GM12864 (cell line): ENCODE measurements around the gene ABCB1.
A peak's percentile ranks its signal among the peaks of the same experiment; 100 is the strongest.

Experiments used
- DNase-seq: peaks from one replicate; pipeline ENCODE4 v3.0.0-alpha.2; 2011; ENCODE audit warnings: low read depth
- H3K4me3 ChIP-seq: 2 replicates; pipeline ENCODE4 v1.5.1; 2011; ENCODE audit warnings: mild to moderate bottlenecking, low read depth, low read length, control low read depth
- TF ChIP-seq, protein P1 (sequence below): IDR thresholded peaks from 2 replicates; pipeline ENCODE4 v1.5.1; 2011; ENCODE audit warnings: low read depth, mild to moderate bottlenecking, moderate library complexity, low read length, control low read depth, inconsistent platforms; ENCODE audit errors: missing control alignments

ABCB1 gene

DNA sequence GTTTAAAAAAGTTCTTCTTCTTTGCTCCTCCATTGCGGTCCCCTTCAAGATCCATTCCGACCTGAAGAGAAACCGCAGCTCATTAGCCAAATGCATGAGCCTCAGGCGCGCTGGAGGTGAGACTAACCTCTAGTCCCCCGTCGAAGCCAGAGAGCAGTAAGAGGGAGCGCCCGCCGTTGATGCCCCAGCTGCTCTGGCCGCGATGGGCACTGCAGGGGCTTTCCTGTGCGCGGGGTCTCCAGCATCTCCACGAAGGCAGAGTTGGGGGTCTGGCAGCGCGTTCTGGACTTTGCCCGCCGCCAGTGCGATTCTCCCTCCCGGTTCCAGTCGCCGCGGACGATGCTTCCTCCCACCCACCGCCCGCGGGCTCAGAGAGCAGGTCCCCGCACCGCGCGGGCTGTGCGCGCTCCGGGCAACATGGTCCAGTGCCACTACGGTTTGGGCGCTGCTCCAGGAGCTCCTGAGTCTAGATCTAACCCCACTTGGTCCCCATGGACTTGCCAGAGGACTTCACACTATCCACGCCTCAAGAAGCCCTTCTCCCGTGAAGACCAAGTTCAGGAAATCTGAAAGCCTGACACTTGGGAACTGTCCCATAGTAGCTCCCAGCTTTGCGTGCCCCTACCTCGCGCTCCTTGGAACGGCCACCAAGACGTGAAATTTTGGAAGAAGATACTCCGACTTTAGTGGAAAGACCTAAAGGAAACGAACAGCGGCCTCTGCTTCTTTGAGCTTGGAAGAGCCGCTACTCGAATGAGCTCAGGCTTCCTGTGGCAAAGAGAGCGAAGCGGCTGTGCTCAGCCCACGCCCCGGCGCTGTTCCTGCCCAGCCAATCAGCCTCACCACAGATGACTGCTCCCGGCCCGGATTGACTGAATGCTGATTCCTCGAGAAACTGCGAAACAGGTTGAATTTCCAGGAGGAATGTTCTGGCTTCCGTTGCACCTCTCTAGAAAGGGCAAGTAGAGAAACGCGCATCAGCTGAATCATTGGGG lies at the start of gene ABCB1:
Gene ABCB1, minus strand, starts transcription at position 755 of the 995 bp plus-strand sequence. Its CDS starts 700 bp downstream, at position 55.
- peak within 1 kb of the TSS; percentile 55 for H3K4me3 ChIP-seq
- no peak for DNase-seq
- TF ChIP-seq, protein P1, sequence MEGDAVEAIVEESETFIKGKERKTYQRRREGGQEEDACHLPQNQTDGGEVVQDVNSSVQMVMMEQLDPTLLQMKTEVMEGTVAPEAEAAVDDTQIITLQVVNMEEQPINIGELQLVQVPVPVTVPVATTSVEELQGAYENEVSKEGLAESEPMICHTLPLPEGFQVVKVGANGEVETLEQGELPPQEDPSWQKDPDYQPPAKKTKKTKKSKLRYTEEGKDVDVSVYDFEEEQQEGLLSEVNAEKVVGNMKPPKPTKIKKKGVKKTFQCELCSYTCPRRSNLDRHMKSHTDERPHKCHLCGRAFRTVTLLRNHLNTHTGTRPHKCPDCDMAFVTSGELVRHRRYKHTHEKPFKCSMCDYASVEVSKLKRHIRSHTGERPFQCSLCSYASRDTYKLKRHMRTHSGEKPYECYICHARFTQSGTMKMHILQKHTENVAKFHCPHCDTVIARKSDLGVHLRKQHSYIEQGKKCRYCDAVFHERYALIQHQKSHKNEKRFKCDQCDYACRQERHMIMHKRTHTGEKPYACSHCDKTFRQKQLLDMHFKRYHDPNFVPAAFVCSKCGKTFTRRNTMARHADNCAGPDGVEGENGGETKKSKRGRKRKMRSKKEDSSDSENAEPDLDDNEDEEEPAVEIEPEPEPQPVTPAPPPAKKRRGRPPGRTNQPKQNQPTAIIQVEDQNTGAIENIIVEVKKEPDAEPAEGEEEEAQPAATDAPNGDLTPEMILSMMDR = no peak

DNA sequence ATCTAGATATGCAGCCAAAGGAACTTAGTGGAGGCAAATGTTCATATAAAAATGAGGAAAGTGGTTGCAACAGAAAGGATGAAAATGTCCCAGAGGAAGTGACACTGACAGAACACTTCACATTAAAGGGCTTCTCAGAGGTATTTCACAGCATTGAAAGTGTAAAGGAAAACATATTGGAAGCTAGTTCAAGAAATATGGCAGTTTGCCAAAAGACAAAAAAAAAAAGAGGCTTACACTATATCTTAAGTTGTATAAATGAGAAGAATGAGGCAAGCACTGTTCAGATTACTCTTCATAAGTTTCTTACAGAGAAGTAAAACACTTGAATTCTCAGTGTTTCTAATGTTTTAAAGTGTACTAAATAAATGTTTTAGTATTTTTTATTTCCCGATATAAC lies 47.6 kb upstream of the ABCB1 start:
- H3K4me3 ChIP-seq = no peak overlapping the region
- no peak for DNase-seq
- TF ChIP-seq, protein P1 = no peak

DNA sequence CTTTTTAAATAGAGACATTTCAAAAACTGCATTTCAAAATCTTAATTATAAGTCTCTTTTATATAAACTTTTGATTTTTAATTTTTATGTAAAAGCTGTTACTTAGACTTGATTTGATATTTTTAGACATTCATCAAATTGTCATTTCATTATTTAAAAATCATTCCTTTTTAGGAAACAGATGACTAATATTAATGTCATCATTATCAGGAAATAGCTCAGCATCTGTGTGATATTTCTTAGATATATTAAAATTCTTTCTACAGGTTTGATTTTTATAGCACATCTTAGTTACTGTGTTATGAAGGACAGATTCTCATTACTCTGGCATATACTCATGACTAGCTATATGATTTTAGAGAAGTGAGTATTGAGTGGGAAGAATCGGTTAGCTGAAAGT lies 44.8 kb upstream of the ABCB1 start:
- no peak for DNase-seq
- no peak overlapping the region for H3K4me3 ChIP-seq
- TF ChIP-seq, protein P1 = no peak

DNA sequence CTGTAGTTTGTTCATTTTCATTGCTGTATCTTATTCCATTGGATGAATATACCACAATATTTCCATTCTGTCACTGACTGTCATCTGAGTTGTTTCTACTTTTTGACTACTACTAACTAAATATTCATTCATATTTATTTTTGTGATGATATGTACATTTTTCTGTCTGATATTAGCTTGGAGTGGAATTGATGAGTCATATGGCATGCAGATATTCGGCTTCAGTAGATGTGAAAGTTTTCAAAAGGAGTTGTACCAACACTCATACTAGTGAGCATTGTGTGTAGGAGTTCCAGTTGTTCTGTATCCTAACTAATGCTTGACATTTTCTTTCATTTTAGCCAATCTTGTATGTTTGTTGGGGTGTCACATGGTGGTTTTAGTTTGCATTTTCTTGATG lies 35.2 kb upstream of the ABCB1 start:
- no peak overlapping the region for H3K4me3 ChIP-seq
- TF ChIP-seq, protein P1 = no peak
- no peak for DNase-seq

DNA sequence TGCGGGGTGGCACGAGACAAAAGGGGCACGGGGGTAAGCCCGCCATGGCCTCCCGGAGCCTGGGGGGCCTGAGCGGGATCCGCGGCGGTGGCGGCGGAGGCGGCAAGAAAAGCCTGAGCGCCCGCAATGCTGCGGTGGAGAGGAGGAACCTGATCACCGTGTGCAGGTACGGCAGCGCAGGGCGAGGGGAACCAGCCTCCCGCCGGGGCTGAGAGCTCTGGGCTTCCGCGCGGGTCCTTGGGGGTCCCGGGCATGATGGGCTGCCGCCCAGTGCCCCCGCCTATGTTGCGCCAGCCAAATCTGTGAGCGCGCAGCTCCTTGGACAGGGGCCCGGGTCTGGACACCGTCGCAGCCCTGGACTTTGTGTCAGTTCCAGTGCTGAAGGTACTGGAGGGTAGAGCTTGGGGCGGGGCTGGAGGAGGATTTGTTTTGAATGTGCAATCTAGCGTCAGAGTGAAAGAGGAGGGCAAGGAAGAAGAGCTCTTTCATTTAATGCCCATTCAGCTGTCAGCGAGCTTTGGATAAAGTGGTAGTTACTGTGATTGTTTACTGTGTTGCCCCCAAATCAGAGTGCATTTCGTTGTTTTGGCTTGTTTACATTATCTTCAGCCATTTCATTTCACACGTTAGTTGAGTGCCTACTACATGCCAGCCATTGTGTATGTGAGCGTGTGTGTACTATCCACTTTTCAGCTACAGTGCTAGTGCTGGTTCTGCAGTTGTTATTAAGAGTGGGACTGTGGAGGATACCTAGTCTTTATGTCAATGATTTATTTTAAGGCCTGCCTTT lies 28.3 kb upstream of the ABCB1 start:
- H3K4me3 ChIP-seq = peak overlapping the region; percentile 73
- DNase-seq = no peak
- TF ChIP-seq, protein P1 = no peak

DNA sequence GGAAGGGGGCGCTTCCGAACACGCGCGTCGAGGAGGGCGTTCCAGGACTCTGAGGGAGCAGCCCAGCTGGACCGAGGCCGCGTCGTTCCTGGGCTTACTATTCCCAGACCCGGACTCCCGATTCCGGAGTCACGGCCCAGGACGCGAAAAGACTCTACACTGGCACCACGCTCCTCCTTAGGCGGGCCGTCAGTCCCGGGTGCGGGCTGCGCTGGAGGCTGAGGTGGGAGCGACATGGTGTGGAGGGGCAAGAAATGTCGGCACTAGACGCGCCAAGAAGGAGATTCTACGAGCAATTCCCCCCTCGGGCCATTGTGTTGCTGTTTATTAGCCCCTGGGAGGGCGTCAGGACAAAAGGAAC lies 26.9 kb upstream of the ABCB1 start:
- peak overlapping the region; percentile 73 for H3K4me3 ChIP-seq
- no peak for DNase-seq
- TF ChIP-seq, protein P1 = no peak
